Endothelial cell of umbilical vein (primary cell): ENCODE measurements around the gene TKFC.

Experiments used
- EZH2 ChIP-seq: IDR thresholded peaks from 2 replicates; pipeline ENCODE4 v1.6.1; 2012; ENCODE audit warnings: borderline replicate concordance, low read depth, mild to moderate bottlenecking, moderate library complexity, low read length, inconsistent platforms; ENCODE audit not compliant: severe bottlenecking
- TF ChIP-seq, protein P1 (sequence below), 2 donors: IDR thresholded peaks; 1 replicate in 1 of 2; 2 replicates in 1 of 2; pipeline ENCODE4 v1.5.1; 2011; ENCODE audit warnings: low read length in 2 of 2, mild to moderate bottlenecking in 2 of 2, moderate library complexity in 2 of 2, control low read depth in 1 of 2, inconsistent platforms in 1 of 2, low read depth in 1 of 2; ENCODE audit not compliant: insufficient read depth in 1 of 2; ENCODE audit errors: extremely low read depth in 1 of 2

DNA sequence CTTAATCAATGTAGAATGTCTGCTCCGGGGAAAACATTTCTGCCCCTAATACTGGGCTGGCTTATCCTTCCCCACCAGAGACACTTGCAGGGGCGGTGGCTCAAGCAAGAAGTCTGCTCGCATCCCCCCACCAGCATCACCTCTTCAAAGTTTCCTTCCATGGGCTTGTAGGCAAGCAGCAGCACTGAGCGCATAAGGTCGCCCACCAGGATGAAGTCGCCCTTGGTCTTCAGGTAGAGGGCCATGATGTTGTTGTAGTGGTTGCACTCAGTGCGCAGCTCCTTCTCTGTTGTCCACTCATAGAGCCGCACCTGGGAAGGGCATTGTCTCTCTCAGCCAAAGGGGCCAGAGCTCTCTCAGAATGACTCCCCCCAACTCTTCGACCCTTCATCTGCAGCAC, 29.3 kb upstream of the TKFC start:
- TF ChIP-seq, protein P1, sequence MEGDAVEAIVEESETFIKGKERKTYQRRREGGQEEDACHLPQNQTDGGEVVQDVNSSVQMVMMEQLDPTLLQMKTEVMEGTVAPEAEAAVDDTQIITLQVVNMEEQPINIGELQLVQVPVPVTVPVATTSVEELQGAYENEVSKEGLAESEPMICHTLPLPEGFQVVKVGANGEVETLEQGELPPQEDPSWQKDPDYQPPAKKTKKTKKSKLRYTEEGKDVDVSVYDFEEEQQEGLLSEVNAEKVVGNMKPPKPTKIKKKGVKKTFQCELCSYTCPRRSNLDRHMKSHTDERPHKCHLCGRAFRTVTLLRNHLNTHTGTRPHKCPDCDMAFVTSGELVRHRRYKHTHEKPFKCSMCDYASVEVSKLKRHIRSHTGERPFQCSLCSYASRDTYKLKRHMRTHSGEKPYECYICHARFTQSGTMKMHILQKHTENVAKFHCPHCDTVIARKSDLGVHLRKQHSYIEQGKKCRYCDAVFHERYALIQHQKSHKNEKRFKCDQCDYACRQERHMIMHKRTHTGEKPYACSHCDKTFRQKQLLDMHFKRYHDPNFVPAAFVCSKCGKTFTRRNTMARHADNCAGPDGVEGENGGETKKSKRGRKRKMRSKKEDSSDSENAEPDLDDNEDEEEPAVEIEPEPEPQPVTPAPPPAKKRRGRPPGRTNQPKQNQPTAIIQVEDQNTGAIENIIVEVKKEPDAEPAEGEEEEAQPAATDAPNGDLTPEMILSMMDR (IDR thresholded peaks at IDR 0.05; ENCODE audit: extremely low read depth in 1 of 2, insufficient read depth in 1 of 2, low read depth in 1 of 2, low read length in 2 of 2) = no peak
- no peak for TF ChIP-seq EZH2
